Stomach (tissue), 9 donors: ENCODE measurements around the gene GDF11. TPM values are rescaled to one million over a fixed set of nuclear protein-coding genes. Genes with fewer than 3 reads are reported as not detected.

Source experiments
- DNase-seq, 2 donors: peaks; one replicate each; pipeline versions ENCODE4 v3.0.0 to v3.0.0-alpha.2; 2013 to 2019
- H3K27ac ChIP-seq, 5 donors: fragments of 200-600 bp in 4 of 5; sonication (generic) in 4 of 5; one replicate each; pipeline ENCODE4 v1.5.1; 2013 to 2019; ENCODE audit warnings: mild to moderate bottlenecking in 1 of 5, moderate library complexity in 1 of 5
- H3K27me3 ChIP-seq, 3 donors: fragments of 200-600 bp; sonication (generic); one replicate each; pipeline ENCODE4 v1.5.1; 2017 to 2019; ENCODE audit warnings: mixed run types in 1 of 3
- H3K36me3 ChIP-seq, 4 donors: fragments of 200-600 bp; sonication (generic); 1 replicate in 3 of 4; 2 replicates in 1 of 4; pipeline ENCODE4 v1.5.1; 2016 to 2019
- H3K4me1 ChIP-seq, 4 donors: fragments of 200-600 bp; sonication (generic); one replicate each; pipeline ENCODE4 v1.5.1; 2016 to 2019
- H3K4me3 ChIP-seq, 4 donors: fragments of 200-600 bp; sonication (generic) in 3 of 4; one replicate each; pipeline ENCODE4 v1.5.1; 2016 to 2019; ENCODE audit warnings: mild to moderate bottlenecking in 1 of 4
- H3K9me3 ChIP-seq, 4 donors: fragments of 200-600 bp; sonication (generic); one replicate each; pipeline ENCODE4 v1.5.1; 2016 to 2019
- EP300 ChIP-seq: sonication (generic); formaldehyde crosslinking; IDR thresholded peaks from one replicate; pipeline ENCODE4 v1.6.1; 2017; ENCODE audit warnings: antibody characterized with exemption
- POLR2A ChIP-seq, 4 donors: fragments of 450-650 bp; IDR thresholded peaks; one replicate each; pipeline ENCODE4 v1.6.1; 2016; ENCODE audit warnings: antibody characterized with exemption in 4 of 4, control low read depth in 2 of 4, mild to moderate bottlenecking in 1 of 4, moderate library complexity in 1 of 4
- POLR2AphosphoS5 ChIP-seq, 3 donors: sonication (generic); formaldehyde crosslinking; IDR thresholded peaks; one replicate each; pipeline ENCODE4 v1.6.1; 2016; ENCODE audit warnings: antibody characterized with exemption in 3 of 3
- WGBS, 5 donors: extraction: QIAGEN DNeasy Blood & Tissue Kit in 3 of 5; methylation state at CpG; one replicate each; pipeline versions ENCODE4 v1.1.5 to v1.1.7; 2013 to 2018; 5-methylcytosine and 5-hydroxymethylcytosine counted together
- intact Hi-C: fragments of 100-400 bp; cut with DNase I; formaldehyde crosslinking; loops from one replicate; pipeline ENCODE4 v1.15.1; 2023; ENCODE audit warnings: low total_unique reads
- polyA plus RNA-seq, 3 donors: library from polyadenylated mRNA; stranded (reverse); fragments of 200-250 nt; gene quantifications; one replicate each; pipeline ENCODE4 v1.2.3, GENCODE V29; 2013
- total RNA-seq, 5 donors: library from RNA; depleted of rRNA; stranded (reverse); fragments of >200 nt; gene quantifications; one replicate each; pipeline versions ENCODE4 v1.1.0 to v1.2.3, GENCODE V29; 2014 to 2016
- TF ChIP-seq, protein P1 (sequence below), 7 experiments: fragments of 450-650 bp in 4 of 7; fragments of 200-600 bp in 3 of 7; sonication (generic) in 3 of 7; IDR thresholded peaks; one replicate each; pipeline ENCODE4 v1.5.1; 2016 to 2019; ENCODE audit warnings: antibody characterized with exemption in 7 of 7, control low read depth in 2 of 7, mild to moderate bottlenecking in 1 of 7
- donor health status: healthy with polysubstance abuse.
- donor health status: Bipolar disorder and iron deficiency.
- donor health status: healthy.

Gene GDF11
- total and polyA plus RNA-seq, 8 donors, result 0.29 to 6.5 (median 2.6) TPM

DNA sequence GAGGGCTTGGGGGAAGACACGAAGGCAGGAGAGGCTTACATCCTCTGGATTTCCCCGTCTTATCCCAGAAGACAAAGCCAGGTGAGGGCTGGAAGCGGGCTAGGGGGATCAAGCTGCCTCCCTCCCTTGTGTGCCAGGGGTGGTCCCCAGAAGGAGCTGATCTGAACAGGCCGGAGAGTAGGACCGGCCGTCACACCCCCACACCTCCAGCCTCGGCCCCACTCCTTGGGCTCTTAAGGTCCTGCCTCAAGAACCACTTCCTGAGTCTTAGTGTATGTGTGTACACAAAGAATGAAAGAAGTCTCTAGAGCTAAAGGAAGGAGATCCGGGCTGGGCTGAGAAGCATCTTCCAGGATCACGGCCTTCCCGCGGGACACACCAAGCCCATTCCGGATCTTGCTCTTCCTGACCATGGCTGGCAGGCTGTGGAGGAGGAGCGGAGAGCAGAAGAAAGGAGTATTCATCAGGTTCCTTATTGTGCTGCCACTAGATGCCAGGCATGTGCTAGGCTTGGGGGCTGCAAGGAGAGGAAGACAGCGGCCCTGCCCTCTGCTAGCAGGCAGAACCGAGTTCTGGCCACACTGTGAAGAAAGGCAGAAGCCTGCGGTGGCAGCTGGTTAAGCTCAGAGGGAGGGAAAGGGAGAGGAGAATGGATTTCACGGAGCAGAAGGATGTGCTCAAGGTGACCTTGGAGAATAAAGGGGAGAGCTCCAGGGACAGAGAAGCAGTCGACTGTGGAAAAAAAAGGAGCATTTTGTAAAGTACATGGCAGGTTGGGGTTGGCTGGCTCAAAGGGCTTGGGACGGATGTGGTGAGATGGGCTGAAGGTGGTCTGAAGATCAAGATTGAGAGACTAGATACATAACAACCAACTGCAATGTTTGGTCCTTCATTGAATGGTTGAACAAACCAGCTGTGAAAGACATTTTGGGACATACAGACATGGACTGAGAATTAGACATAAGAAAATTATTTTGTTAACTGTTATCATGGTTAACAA is 12.8 kb upstream of the GDF11 start:
- peak in 1 of 2 donors; percentile 83 for DNase-seq
- 5 to 7% (median 6%) methylated on average over 14 to 19 of the region's 19 CpGs for WGBS, 5 donors
- TF ChIP-seq, protein P1, sequence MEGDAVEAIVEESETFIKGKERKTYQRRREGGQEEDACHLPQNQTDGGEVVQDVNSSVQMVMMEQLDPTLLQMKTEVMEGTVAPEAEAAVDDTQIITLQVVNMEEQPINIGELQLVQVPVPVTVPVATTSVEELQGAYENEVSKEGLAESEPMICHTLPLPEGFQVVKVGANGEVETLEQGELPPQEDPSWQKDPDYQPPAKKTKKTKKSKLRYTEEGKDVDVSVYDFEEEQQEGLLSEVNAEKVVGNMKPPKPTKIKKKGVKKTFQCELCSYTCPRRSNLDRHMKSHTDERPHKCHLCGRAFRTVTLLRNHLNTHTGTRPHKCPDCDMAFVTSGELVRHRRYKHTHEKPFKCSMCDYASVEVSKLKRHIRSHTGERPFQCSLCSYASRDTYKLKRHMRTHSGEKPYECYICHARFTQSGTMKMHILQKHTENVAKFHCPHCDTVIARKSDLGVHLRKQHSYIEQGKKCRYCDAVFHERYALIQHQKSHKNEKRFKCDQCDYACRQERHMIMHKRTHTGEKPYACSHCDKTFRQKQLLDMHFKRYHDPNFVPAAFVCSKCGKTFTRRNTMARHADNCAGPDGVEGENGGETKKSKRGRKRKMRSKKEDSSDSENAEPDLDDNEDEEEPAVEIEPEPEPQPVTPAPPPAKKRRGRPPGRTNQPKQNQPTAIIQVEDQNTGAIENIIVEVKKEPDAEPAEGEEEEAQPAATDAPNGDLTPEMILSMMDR (IDR thresholded peaks at IDR 0.05), result no peak
- TF ChIP-seq POLR2A (IDR thresholded peaks at IDR 0.05) (peak in 1 of 4 donors; percentile 2), EP300 (no peak), POLR2AphosphoS5 (IDR thresholded peaks at IDR 0.05) (peak in 1 of 3 donors; percentile 19)
- H3K27me3 ChIP-seq, result no peaks in the 10 kb centered on the region
- peak overlapping the region; percentile 75 to 96 (median 91) for H3K4me3 ChIP-seq
- peaks cover 38 to 48% (median 44%) of the 10 kb centered on the region in 4 donors for H3K4me1 ChIP-seq
- intact Hi-C loops, result no loop called here
- peak overlapping the region; percentile 94 to 100 (median 99) for H3K27ac ChIP-seq
- no peaks in the 10 kb centered on the region for H3K9me3 ChIP-seq
- peaks cover 20 to 22% (median 21%) of the 10 kb centered on the region in 4 donors for H3K36me3 ChIP-seq

DNA sequence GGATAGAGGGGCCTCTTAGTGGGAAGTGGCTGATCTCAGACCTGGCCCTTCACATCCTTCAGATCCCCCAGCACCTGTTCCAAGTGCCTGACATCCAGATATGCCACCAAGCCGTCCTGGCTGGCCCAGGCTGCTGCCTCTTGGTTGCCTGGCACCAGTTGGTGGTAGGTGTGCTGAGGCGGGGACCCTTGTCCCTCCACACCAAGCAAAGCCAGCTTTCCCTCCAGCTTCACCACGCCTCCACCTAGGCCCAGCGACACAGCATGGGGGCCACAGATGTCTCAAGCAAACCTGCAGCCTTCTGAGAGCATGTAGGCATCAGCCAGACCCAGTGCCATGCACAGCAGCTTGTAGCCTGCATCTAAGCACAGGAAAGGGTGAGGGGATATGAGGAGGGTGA is 10.6 kb upstream of the GDF11 start:
- H3K27ac ChIP-seq, result no peak overlapping the region
- 70 to 83% (median 76%) methylated on average over 4 of the region's 4 CpGs for WGBS, 5 donors
- no peaks in the 10 kb centered on the region for H3K27me3 ChIP-seq
- intact Hi-C loops, result no loop called here
- H3K9me3 ChIP-seq, result no peaks in the 10 kb centered on the region
- DNase-seq, result no peak
- peaks cover 18 to 33% (median 29%) of the 10 kb centered on the region in 4 donors for H3K4me1 ChIP-seq
- H3K36me3 ChIP-seq, result peaks cover 0 to under 1% (median 0%) of the 10 kb centered on the region in 4 donors
- TF ChIP-seq POLR2AphosphoS5 (IDR thresholded peaks at IDR 0.05), result no peak
- no peak for TF ChIP-seq POLR2A (IDR thresholded peaks at IDR 0.05)
- TF ChIP-seq EP300, result no peak
- TF ChIP-seq, protein P1 (IDR thresholded peaks at IDR 0.05), result no peak
- no peak overlapping the region for H3K4me3 ChIP-seq

DNA sequence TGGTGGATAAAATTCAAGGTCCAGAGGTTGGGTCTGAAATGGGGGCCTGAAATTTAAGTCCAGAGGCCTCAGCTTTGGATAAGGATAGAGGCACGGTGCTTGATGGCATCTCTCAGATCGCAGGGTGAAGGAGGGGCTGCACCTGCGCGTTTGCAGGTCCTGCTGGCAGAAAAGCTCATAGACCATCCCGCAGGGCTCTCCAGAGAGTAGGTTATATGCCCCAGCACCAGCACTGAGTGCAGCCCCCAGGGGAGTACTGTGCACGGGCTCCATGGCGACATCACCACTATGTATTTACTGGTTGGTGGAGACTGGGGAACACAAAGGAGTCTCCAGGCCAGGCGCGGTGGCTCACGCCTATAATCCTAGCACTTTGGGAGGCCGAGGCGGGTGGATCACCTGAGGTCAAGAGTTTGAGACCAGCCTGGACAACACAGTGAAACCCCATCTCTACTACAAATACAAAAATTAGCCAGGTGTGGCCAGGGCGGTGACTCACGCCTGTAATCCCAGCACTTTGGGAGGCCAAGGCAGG is 9.8 kb upstream of the GDF11 start:
- no peaks in the 10 kb centered on the region for H3K36me3 ChIP-seq
- intact Hi-C loops, result no loop called here
- peaks cover 19 to 35% (median 29%) of the 10 kb centered on the region in 4 donors for H3K4me1 ChIP-seq
- no peaks in the 10 kb centered on the region for H3K27me3 ChIP-seq
- H3K9me3 ChIP-seq, result no peaks in the 10 kb centered on the region
- TF ChIP-seq POLR2A (IDR thresholded peaks at IDR 0.05), result no peak
- no peak for TF ChIP-seq POLR2AphosphoS5 (IDR thresholded peaks at IDR 0.05)
- no peak for TF ChIP-seq EP300
- TF ChIP-seq, protein P1 (IDR thresholded peaks at IDR 0.05), result no peak
- DNase-seq, result no peak
- no peak overlapping the region for H3K4me3 ChIP-seq
- H3K27ac ChIP-seq, result no peak overlapping the region
- 85 to 93% (median 89%) methylated on average over 14 of the region's 14 CpGs for WGBS, 5 donors

DNA sequence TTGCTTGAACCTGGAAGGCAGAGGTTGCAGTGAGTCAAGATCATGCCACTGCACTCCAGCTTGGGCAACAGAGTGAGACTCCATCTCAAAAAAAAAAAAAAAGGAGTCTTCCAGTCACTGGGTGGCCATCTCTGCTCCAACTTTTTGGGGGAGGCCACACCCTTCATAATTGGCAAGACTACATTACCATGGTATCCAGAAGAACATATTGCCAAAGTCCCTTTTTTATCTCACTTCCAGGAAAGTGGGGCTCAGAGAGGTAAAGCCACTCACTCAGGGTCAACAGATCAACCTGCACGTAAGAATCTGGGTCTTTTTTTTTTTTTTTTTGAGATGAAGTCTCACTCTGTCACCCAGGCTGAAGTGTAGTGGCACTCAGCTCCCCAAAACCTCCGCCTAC is 9.1 kb upstream of the GDF11 start:
- intact Hi-C loops, result no loop called here
- no peak for DNase-seq
- H3K36me3 ChIP-seq, result no peaks in the 10 kb centered on the region

More for the DNA sequence above, 9.1 kb upstream of the GDF11 start:
- TF ChIP-seq POLR2A (IDR thresholded peaks at IDR 0.05) (no peak), POLR2AphosphoS5 (IDR thresholded peaks at IDR 0.05) (no peak), EP300 (no peak)
- TF ChIP-seq, protein P1 (IDR thresholded peaks at IDR 0.05), result no peak
- Histone ChIP-seq H3K4me3 (no peak overlapping the region), H3K4me1 (peaks cover 23 to 41% (median 36%) of the 10 kb centered on the region in 4 donors), H3K27ac (no peak overlapping the region), H3K9me3 (no peaks in the 10 kb centered on the region), H3K27me3 (no peaks in the 10 kb centered on the region)
- WGBS, 5 donors, result 64 to 81% (median 71%) methylated on average over 2 of the region's 2 CpGs
